ENCODE data around the gene ABCA2.

GRCh38 chr9:137011907-137012675 lies 15.9 kb downstream of the ABCA2 start:
- TF ChIP-seq CTCF (IDR thresholded peaks at IDR 0.05 in 4 of 5, conservative IDR thresholded peaks at IDR 0.05 in 1 of 5) (no peak), POLR2A (IDR thresholded peaks at IDR 0.05) (no peak)
